Measurements from ENCODE around the gene DISC1.

The DISC1 gene

DNA sequence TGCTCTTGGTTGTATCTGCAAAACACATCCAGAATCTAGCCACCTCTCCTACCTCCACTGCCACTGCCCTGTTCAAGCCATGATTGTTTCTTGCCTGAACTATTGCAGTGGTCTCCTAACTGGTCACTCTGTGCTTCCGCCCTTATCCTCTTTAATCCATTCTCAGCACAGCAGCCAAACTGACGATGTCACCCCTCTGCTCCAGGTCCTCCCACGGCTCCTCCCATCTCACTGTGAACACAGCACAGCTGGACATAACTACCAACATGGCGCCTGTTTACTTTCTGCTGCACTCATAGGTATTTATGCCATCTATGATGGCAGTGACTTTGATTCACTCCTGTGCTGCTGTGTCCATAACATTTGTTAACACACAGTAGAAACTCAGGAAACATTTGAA lies 406.7 kb downstream of the DISC1 start:
- Histone ChIP-seq H3K4me3 (ENCODE audit: low read depth in 1 of 2, low read length in 2 of 2) (no peak overlapping the region), H3K4me1 (ENCODE audit: control insufficient read depth in 1 of 2, insufficient read depth in 2 of 2, low read length in 2 of 2) (no peaks in the 10 kb centered on the region), H3K36me3 (ENCODE audit: control insufficient read depth in 1 of 2, insufficient read depth in 2 of 2, low read length in 2 of 2) (no peaks in the 10 kb centered on the region), H3K9ac (ENCODE audit: low read depth in 1 of 2, low read length in 2 of 2) (no peak overlapping the region), H3K9me3 (ENCODE audit: control insufficient read depth in 1 of 2, low read length in 2 of 2) (no peaks in the 10 kb centered on the region), H3K27me3 (ENCODE audit: control insufficient read depth in 1 of 2, insufficient read depth in 2 of 2, low read length in 2 of 2) (no peaks in the 10 kb centered on the region), H3K27ac (ENCODE audit: low read depth, low read length) (no peak overlapping the region)

DNA sequence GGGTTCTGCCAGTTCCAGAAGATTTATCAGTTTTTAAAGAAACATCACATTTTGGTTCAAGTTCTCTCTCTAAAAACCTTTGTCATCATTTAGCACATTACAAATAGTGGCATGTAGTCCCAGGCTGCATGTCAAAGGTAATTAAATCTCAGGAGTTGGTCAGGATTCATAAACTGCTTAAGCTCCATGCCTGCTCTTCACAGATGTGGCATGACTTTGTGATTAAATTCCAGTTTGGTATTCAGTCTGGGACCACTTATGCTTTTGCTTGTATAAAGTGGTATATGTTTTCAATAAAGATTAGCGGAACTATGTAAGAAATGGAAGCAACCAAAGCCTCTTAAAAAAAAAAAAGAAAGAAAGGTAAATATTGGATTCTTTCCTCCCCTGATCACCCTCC lies 408.0 kb downstream of the DISC1 start:
- no peaks in the 10 kb centered on the region for H3K9me3 ChIP-seq (ENCODE audit: control insufficient read depth in 1 of 2, low read length in 2 of 2)
- H3K4me1 ChIP-seq (ENCODE audit: control insufficient read depth in 1 of 2, insufficient read depth in 2 of 2, low read length in 2 of 2), result no peaks in the 10 kb centered on the region
- no peak overlapping the region for H3K4me3 ChIP-seq (ENCODE audit: low read depth in 1 of 2, low read length in 2 of 2)
- no peak overlapping the region for H3K27ac ChIP-seq (ENCODE audit: low read depth, low read length)
- no peaks in the 10 kb centered on the region for H3K27me3 ChIP-seq (ENCODE audit: control insufficient read depth in 1 of 2, insufficient read depth in 2 of 2, low read length in 2 of 2)
- H3K9ac ChIP-seq (ENCODE audit: low read depth in 1 of 2, low read length in 2 of 2), result no peak overlapping the region
- H3K36me3 ChIP-seq (ENCODE audit: control insufficient read depth in 1 of 2, insufficient read depth in 2 of 2, low read length in 2 of 2), result no peaks in the 10 kb centered on the region

DNA sequence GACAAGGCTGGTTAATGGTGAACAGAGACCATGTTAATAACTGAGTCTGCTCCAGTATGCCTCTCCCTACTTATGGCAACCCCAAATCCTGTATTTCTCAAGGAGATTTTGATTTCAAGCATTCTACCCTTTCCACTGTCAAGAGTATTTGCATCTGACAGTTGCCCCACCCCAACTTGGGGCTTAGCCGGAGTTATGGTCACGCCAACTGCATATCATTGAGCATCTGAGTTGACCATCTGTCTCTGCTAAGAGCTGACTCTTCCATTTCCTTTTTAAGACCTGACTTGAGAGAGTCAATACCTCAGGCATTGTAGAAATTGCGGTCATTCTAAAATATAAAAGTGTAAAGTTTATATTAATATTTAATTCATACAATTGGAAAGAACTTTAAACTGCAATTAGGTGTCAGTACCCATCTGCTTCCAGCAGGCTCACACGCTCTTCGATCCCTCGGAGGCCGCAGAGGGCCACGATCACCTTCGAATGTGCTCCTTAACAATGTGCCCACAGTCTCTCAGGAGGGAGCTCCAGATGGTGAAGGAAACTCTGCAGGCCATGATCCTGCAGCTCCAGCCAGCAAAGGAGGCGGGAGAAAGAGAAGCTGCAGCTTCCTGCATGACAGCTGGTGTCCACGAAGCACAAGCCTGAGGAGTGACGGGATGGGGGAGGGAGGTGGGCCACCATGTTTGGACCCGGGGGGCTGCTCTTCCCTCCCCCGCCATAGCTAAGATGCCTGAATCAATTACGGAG lies 409.8 kb downstream of the DISC1 start:
- Histone ChIP-seq H3K27me3 (ENCODE audit: control insufficient read depth in 1 of 2, insufficient read depth in 2 of 2, low read length in 2 of 2) (no peaks in the 10 kb centered on the region), H3K9me3 (ENCODE audit: control insufficient read depth in 1 of 2, low read length in 2 of 2) (no peaks in the 10 kb centered on the region), H3K9ac (ENCODE audit: low read depth in 1 of 2, low read length in 2 of 2) (no peak overlapping the region), H3K36me3 (ENCODE audit: control insufficient read depth in 1 of 2, insufficient read depth in 2 of 2, low read length in 2 of 2) (no peaks in the 10 kb centered on the region), H3K4me1 (ENCODE audit: control insufficient read depth in 1 of 2, insufficient read depth in 2 of 2, low read length in 2 of 2) (no peaks in the 10 kb centered on the region), H3K4me3 (ENCODE audit: low read depth in 1 of 2, low read length in 2 of 2) (no peak overlapping the region), H3K27ac (ENCODE audit: low read depth, low read length) (no peak overlapping the region)

DNA sequence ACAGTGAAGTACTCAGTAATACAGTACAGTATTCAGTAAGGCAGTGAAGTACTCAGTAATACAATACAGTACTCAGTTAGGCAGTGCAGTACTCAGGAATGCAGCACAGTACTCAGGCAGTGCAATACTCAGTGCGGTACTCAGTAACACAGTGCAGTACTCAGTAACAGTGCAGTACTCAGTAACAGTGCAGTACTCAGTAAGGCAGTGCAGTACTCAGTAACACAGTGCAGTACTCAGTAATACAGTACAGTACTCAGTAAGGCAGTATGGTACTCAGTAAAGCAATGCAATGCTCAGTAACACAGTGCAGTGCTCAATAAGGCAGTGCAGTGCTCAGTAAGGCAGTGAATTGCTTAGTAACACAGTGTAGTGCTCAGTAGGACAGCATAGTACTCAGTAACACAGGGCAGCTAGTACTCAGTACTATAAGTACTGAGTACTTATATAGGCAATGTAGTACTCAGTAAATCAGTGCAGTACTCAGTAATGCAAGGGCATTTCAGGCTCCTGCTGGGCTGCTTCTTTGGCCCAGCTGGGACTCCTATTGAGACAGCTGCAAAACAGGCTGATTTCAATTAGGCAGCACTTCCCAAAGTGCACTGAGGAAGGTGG lies 411.3 kb downstream of the DISC1 start:
- no peaks in the 10 kb centered on the region for H3K9me3 ChIP-seq (ENCODE audit: control insufficient read depth in 1 of 2, low read length in 2 of 2)
- no peak overlapping the region for H3K9ac ChIP-seq (ENCODE audit: low read depth in 1 of 2, low read length in 2 of 2)
- no peak overlapping the region for H3K27ac ChIP-seq (ENCODE audit: low read depth, low read length)
- H3K4me1 ChIP-seq (ENCODE audit: control insufficient read depth in 1 of 2, insufficient read depth in 2 of 2, low read length in 2 of 2), result no peaks in the 10 kb centered on the region
- H3K36me3 ChIP-seq (ENCODE audit: control insufficient read depth in 1 of 2, insufficient read depth in 2 of 2, low read length in 2 of 2), result no peaks in the 10 kb centered on the region
- no peaks in the 10 kb centered on the region for H3K27me3 ChIP-seq (ENCODE audit: control insufficient read depth in 1 of 2, insufficient read depth in 2 of 2, low read length in 2 of 2)
- H3K4me3 ChIP-seq (ENCODE audit: low read depth in 1 of 2, low read length in 2 of 2), result no peak overlapping the region

DNA sequence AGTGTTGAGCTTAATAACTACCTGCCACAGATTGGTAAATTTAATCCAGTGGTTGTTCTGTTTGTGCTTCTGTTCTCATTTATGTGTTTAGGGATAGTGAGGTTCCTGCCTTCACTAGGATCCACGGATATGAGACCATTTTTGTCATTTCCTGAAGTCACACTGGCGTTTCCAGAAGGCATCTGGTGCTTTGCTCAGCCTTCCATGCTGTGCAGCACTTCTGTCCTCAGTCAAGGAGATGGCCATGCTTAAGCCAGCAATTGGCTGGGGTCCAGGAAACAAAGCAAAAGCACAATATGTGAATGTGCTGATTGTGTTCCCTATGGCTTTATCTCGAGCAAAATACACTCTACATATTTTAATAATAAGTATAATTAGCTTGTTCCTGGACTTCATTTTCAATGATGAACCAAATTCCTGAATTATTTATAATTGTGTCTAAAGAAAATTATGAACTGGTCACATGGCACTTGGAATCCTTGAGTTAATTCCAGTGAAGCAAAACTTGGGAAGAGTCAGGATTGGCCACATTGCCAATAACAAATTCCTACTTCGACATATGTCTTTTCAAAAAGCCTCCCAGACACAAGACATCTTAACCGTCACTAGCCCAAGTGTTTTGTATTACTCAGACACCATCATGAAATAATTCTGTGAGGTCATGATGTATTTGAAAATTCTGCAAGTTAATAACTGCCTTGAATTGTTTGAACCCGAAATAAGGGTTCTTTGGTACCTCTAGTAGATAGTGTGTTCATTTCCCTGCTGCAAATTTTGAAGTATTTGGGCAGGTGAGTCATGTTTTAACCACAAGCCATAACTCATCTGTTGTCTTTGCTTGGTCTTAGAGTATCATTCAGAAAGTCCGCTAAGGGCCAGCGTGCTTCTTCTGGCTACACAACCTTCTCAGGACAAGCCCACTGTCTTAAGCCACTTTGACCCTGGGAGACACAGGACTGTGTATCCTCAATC lies 412.4 kb downstream of the DISC1 start:
- Histone ChIP-seq H3K27ac (ENCODE audit: low read depth, low read length) (no peak overlapping the region), H3K36me3 (ENCODE audit: control insufficient read depth in 1 of 2, insufficient read depth in 2 of 2, low read length in 2 of 2) (no peaks in the 10 kb centered on the region), H3K4me1 (ENCODE audit: control insufficient read depth in 1 of 2, insufficient read depth in 2 of 2, low read length in 2 of 2) (no peaks in the 10 kb centered on the region), H3K9me3 (ENCODE audit: control insufficient read depth in 1 of 2, low read length in 2 of 2) (no peaks in the 10 kb centered on the region), H3K27me3 (ENCODE audit: control insufficient read depth in 1 of 2, insufficient read depth in 2 of 2, low read length in 2 of 2) (no peaks in the 10 kb centered on the region), H3K9ac (ENCODE audit: low read depth in 1 of 2, low read length in 2 of 2) (no peak overlapping the region), H3K4me3 (ENCODE audit: low read depth in 1 of 2, low read length in 2 of 2) (no peak overlapping the region)

DNA sequence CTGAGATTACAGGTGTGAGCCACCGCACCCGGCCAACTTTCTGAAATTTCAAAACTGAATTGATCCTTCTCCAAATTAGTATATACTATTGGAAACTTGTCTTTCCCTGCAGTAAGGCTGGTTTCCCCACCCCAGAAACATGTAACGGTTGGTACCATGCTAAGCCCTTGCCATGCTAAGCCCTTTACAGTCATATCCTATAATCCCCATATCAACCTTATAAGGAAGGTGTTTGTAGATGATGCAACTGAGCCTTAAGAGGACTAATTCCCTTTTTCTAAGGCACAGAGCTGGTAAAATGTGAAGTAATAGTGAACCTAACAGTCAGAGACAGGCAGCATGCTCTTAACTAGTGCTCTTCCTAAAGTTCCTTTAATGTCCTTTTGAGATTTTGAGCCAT lies 413.7 kb downstream of the DISC1 start:
- Histone ChIP-seq H3K27ac (ENCODE audit: low read depth, low read length) (no peak overlapping the region), H3K4me3 (ENCODE audit: low read depth in 1 of 2, low read length in 2 of 2) (no peak overlapping the region), H3K9me3 (ENCODE audit: control insufficient read depth in 1 of 2, low read length in 2 of 2) (no peaks in the 10 kb centered on the region), H3K27me3 (ENCODE audit: control insufficient read depth in 1 of 2, insufficient read depth in 2 of 2, low read length in 2 of 2) (no peaks in the 10 kb centered on the region), H3K9ac (ENCODE audit: low read depth in 1 of 2, low read length in 2 of 2) (no peak overlapping the region), H3K36me3 (ENCODE audit: control insufficient read depth in 1 of 2, insufficient read depth in 2 of 2, low read length in 2 of 2) (no peaks in the 10 kb centered on the region), H3K4me1 (ENCODE audit: control insufficient read depth in 1 of 2, insufficient read depth in 2 of 2, low read length in 2 of 2) (no peaks in the 10 kb centered on the region)

DNA sequence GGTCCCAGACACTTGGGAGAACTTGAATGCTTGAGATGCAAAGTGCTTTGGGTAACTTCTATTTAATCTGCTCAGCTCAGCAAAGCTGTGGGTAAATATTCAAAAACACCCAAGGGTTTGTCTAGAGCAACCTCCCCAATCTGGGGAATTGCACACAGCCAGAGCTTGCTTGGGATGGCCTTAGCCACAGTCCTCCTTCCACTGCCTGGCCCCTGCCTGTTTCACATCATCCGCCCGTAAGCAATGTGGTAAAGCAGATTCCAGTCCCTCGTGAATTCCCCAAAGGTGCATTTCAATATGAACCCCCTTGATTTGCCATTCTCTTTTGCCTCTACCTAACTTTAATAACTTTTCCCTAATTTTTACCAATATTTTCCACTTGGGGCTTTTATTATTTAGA lies 418.1 kb downstream of the DISC1 start:
- no peaks in the 10 kb centered on the region for H3K9me3 ChIP-seq (ENCODE audit: control insufficient read depth in 1 of 2, low read length in 2 of 2)
- H3K4me1 ChIP-seq (ENCODE audit: control insufficient read depth in 1 of 2, insufficient read depth in 2 of 2, low read length in 2 of 2), result no peaks in the 10 kb centered on the region
- no peaks in the 10 kb centered on the region for H3K36me3 ChIP-seq (ENCODE audit: control insufficient read depth in 1 of 2, insufficient read depth in 2 of 2, low read length in 2 of 2)
- H3K9ac ChIP-seq (ENCODE audit: low read depth in 1 of 2, low read length in 2 of 2), result no peak overlapping the region
- no peaks in the 10 kb centered on the region for H3K27me3 ChIP-seq (ENCODE audit: control insufficient read depth in 1 of 2, insufficient read depth in 2 of 2, low read length in 2 of 2)
- no peak overlapping the region for H3K4me3 ChIP-seq (ENCODE audit: low read depth in 1 of 2, low read length in 2 of 2)
- H3K27ac ChIP-seq (ENCODE audit: low read depth, low read length), result no peak overlapping the region

DNA sequence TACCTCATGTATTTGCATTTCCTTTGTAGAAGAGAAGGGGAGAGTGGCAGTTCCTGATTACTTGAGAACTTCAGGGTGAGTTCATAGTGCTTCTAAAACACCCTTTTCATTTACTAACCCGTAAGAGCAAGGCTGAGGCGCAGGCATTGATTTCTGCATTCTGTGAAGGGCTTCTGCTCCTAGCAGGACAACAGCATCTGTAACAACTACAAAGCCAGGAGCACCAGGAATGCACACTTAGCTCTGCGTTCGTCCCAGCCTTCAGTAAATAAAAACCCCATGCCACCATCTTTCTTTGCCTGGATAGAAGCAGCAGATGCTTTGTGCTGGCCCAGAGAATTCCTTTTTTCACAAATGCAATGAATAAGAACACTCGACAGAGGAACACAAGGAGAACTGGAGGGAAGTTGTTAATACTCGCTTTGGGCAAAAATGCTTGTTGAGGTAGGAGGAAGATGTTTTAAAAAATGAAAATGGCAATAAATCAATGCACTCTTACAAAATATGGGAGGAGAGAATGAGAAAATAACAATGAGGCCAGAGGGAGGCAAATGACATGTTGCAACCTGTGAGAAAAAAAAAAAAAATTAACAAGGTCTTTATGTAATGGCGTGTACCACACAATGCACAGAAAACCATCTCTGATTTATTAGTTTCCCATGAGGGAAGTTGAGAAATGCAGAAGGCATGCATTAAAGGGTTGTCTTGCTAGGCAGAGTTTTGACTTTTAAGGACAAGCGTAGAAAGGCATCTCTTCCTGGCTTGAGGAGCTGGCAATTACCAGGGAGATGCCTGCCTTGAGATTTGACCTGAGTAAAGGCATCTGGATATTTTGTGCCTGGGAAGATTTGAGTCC lies 418.8 kb downstream of the DISC1 start:
- H3K36me3 ChIP-seq (ENCODE audit: control insufficient read depth in 1 of 2, insufficient read depth in 2 of 2, low read length in 2 of 2), result no peaks in the 10 kb centered on the region

DNA sequence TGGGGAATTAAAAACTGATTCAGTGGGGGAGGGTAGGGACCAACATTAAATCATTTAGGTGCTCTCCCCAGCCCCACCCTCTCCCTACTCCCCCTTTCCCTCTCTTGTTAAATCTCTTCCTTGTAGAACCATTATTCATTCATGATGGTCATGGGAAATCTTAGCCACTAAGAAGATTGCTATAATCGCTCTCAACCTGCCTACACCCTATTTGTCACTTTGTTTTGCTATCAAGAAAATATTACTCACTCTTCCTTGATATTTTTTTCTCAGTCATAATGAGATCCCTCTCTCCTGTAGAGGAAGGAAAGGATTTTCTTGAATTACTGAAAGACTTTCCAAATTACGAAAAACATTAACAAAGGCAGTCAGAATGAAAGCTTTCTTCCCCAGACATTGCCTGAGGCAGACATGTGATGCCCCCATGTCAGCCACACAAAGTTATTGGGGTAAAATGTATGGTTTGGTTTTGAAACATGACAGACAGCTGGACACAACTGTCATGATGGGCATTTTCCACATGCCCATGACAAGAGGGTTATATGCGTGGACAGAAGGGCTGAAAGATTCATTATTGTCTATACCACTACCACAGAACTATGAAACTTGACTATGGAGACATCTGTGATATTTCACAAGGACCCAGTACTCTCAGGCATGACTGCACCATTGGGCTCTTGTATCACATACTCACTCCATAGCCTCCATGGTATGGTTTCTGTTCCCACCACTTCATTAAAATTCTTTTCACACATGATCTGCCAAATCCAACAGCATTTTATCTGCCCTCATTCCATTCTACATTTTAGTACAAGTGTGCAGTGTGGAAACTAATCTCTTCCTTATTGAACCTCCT lies 420.1 kb downstream of the DISC1 start:
- H3K9me3 ChIP-seq (ENCODE audit: control insufficient read depth in 1 of 2, low read length in 2 of 2), result no peaks in the 10 kb centered on the region
- H3K27ac ChIP-seq (ENCODE audit: low read depth, low read length), result no peak overlapping the region
- H3K4me1 ChIP-seq (ENCODE audit: control insufficient read depth in 1 of 2, insufficient read depth in 2 of 2, low read length in 2 of 2), result no peaks in the 10 kb centered on the region
- H3K4me3 ChIP-seq (ENCODE audit: low read depth in 1 of 2, low read length in 2 of 2), result no peak overlapping the region
- no peaks in the 10 kb centered on the region for H3K36me3 ChIP-seq (ENCODE audit: control insufficient read depth in 1 of 2, insufficient read depth in 2 of 2, low read length in 2 of 2)
- no peaks in the 10 kb centered on the region for H3K27me3 ChIP-seq (ENCODE audit: control insufficient read depth in 1 of 2, insufficient read depth in 2 of 2, low read length in 2 of 2)
- H3K9ac ChIP-seq (ENCODE audit: low read depth in 1 of 2, low read length in 2 of 2), result no peak overlapping the region

More for the DNA sequence above, 418.8 kb downstream of the DISC1 start:
- H3K4me3 ChIP-seq (ENCODE audit: low read depth in 1 of 2, low read length in 2 of 2), result no peak overlapping the region
- H3K27me3 ChIP-seq (ENCODE audit: control insufficient read depth in 1 of 2, insufficient read depth in 2 of 2, low read length in 2 of 2), result no peaks in the 10 kb centered on the region
- no peak overlapping the region for H3K9ac ChIP-seq (ENCODE audit: low read depth in 1 of 2, low read length in 2 of 2)
- no peak overlapping the region for H3K27ac ChIP-seq (ENCODE audit: low read depth, low read length)
- no peaks in the 10 kb centered on the region for H3K4me1 ChIP-seq (ENCODE audit: control insufficient read depth in 1 of 2, insufficient read depth in 2 of 2, low read length in 2 of 2)
- no peaks in the 10 kb centered on the region for H3K9me3 ChIP-seq (ENCODE audit: control insufficient read depth in 1 of 2, low read length in 2 of 2)
